ENCODE measurements around the gene TNRC6C.

TNRC6C gene

GRCh38 chr17:78154903-78155811 lies 196.7 kb downstream of the TNRC6C start:
- DNase-seq (ENCODE audit: low read depth, low spot score): no peak

Data from ELF-1 (cell line).